HG02588 (cell line): ENCODE data around the gene AFF2.

Experiments
- ATAC-seq: cut with Tn5 transposase; IDR thresholded peaks from one replicate; pipeline ENCODE4 v1.9.1; 2021; ENCODE audit warnings: mild to moderate bottlenecking, moderate library complexity; ENCODE audit not compliant: unreplicated experiment

AFF2 gene

DNA sequence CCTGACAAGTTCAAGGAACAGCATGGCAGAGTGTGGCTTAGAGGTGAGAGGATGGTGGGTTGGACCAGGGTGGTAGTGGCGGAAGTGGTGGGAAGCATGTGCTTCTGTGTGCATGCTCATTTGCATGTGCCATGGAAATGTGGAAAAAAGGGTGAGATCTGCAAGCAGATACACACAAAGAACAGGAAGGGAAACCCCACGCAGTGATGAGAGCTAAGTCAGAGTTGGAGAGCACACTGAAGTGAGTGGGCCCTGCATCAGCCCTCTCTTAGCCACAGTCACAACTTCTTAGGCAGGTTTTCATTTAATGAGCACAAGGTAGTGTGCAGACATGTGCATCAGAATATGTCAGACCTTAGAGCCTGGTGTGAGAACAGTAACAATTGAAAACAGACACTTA is 483.8 kb downstream of the AFF2 start:
- ATAC-seq: no peak

DNA sequence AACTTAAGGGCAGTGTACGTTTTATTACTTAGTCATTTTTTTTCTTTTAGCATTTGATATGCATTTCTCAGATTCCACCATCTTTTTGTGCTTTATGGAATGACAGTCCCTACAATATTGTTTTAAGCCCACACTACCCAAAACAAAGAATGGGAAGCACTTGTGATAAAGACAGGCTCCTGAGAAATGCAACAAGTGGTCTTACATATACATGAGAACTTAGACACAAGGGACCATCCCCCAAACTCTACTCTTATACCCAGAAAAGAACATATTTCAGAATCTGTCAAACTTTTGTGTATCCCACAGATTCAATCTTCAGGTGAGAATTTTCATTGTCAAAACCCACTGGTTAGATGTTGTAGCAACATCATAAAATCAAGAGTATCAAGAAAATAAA is 491.1 kb downstream of the AFF2 start:
- ATAC-seq: no peak

- ATAC-seq: no peak
Observed at GRCh38 chrX:148995661-148996060, 495.2 kb downstream of the AFF2 start.

DNA sequence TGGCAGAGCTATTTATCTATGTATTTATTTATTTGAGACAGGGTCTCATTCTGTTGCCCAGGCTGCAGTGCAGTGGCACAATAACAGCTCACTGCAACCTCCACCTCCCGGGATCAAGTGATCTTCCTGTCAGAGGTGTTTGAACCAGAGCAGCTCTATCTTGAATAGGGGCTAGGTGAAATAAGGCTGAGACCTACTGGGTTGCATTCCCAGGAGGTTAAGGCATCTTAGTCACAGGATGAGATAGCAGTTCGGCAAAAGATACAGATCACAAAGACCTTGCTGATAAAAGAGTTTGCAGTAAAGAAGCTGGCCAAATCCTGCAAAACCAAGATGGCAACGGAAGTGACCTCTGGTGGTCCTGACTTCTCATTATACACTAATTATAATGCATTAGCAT is 501.9 kb downstream of the AFF2 start:
- no peak for ATAC-seq

GRCh38 chrX:149003863-149004660 is 503.6 kb downstream of the AFF2 start:
- ATAC-seq: peak; percentile 76

DNA sequence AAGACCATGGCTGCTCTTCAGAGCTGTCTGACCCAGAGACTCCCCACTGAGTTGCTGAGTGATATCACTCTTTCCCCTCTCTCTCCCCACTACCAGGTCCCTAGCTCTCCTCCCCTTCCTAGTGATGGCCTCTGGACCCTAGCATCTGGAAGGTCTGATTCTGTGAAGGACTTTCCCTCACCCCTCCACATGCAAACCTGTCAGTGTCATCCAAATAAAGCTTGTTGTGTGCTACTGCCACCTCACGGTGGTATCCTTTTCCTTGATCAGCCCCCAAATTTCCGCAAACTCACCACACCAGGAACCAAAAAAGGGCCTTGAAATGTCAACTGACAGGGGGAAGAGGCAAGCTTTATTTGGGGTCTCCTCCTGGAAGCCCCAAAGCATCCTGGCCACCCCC is 504.5 kb downstream of the AFF2 start:
- ATAC-seq: no peak

- no peak for ATAC-seq
Observed at GRCh38 chrX:149006235-149006634, 505.8 kb downstream of the AFF2 start.

DNA sequence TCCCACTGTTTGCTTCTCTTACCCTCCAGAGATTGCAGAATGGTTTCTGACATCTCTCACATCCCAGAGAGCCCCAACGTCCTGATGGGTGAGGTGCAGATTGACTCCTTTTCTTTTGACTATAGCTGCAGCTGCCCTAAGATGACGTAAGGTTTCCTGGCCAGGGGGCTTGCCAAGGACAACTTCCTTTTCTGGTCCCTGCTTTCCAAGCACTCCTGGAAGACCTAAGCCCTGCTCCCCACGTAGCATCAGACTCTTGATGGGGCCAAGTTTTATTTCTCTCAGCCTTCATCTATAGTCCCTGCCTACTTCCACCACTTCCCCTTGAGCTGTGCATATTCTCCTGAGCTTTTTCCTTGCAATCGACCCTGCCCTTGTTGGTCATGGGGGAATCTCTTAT is 507.0 kb downstream of the AFF2 start:
- ATAC-seq: no peak

GRCh38 chrX:149010013-149010852 is 509.8 kb downstream of the AFF2 start:
- no peak for ATAC-seq

- no peak for ATAC-seq
Observed at GRCh38 chrX:149010853-149011224, 510.4 kb downstream of the AFF2 start.

DNA sequence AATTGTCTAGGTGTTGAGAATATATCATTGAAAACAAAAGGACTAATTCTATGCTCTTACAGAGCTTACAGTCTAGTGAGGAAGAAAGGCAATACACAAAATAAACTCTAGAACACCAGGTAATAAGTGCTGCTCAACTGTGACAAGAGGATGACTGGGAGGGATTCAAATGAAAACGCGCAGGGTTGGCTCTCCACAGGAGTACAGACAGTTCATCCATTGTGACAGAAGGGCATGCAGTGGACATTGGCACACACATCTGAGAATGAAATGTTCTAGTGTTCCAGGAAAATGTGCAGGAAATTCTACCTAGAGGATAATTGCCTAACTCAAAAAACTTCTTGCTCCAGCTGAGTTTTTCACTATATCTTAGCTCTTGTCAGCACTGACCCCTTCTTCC is 512.7 kb downstream of the AFF2 start:
- no peak for ATAC-seq

DNA sequence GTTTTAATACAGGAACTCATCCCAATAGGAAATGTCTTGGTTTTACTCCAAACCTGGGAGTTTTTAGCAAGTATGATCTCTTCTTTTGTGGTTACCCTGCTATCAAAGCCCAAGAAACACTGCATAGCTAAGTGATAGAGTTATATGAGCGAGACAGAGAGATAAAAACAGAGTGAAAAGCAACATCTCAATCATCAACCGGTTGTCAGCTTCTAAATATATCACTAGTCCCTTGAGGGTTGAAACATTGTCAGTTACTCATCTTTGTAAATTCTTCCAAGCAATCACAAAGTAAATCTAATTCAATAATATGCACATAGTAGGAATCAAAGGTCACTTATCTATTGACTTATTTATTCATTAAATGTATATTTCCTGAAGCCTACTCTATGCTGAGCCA is 520.7 kb downstream of the AFF2 start:
- no peak for ATAC-seq

GRCh38 chrX:149022485-149022884 is 522.1 kb downstream of the AFF2 start:
- ATAC-seq: no peak

- no peak for ATAC-seq
Observed at GRCh38 chrX:149032449-149032848, 532.0 kb downstream of the AFF2 start.

- no peak for ATAC-seq
Observed at GRCh38 chrX:149036086-149036485, 535.7 kb downstream of the AFF2 start.

- no peak for ATAC-seq
Observed at GRCh38 chrX:149037281-149037870, 537.0 kb downstream of the AFF2 start.

DNA sequence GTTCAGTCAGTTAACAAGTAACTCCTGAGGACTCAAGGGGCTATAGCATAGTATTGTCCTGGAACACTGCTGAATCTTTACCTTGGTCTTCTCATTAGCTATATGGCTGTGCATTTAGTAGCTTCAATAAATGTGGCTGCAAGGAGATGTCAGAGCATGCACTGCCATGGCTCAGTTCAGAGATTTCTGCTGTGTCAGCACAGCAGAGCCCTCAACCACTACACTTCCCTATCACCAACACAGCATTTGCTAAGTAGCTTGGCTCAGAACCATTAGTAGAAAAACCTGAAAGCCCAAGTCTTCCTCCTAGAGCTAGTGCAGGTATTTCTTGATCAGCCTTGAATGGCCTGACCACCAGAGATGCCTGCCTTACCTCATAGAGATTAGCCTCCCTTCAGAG is 538.6 kb downstream of the AFF2 start:
- no peak for ATAC-seq

DNA sequence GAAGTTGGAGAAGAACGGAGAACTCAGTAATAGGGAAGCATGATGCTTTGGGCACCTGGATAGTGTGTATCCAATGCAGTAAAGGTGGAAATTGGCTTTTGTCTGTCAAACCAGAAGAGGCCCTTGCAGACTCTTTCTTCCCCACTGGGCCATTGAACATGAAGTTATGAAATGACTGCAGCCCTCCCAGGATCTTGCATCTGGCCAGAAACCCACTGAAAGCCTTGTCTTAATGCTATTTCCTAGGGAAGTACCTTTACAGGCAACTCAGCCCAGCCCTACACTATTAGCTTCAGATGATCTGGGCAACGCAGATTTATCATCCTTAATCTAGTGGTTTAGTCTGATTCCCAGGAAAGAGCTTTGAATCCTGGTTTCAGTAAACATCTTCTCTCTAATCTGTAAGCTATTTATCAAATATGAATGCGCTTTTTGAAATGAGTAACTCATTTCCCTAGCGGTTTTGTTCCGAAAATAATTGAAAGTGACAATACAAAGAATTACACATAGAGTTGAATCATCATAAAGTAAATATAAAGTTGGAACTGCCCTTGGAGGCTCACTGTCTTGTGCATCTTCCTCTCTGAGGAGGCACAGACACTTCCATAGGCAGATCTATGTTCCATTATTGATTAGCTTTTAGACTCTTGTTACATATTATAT is 540.6 kb downstream of the AFF2 start:
- no peak for ATAC-seq

GRCh38 chrX:149043401-149043800 is 543.0 kb downstream of the AFF2 start:
- no peak for ATAC-seq

DNA sequence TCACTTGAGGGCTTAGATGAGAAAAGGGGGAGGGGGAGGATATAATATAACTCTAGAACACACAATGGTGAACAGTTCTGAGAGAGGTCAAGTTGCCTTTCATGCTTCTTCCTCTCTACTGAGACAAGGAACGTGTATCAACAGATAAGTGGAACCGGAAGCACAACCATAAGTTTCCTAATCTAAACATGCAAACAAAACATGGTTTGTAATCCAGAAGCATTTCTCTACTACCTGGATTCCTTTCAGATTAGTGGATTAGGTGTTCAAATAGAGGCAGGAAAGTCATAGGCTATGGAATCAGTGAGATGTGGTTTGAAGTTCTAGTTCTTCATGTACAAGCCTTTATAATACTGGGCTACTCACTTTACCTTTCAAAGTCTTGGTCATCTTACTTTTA is 544.1 kb downstream of the AFF2 start:
- no peak for ATAC-seq

DNA sequence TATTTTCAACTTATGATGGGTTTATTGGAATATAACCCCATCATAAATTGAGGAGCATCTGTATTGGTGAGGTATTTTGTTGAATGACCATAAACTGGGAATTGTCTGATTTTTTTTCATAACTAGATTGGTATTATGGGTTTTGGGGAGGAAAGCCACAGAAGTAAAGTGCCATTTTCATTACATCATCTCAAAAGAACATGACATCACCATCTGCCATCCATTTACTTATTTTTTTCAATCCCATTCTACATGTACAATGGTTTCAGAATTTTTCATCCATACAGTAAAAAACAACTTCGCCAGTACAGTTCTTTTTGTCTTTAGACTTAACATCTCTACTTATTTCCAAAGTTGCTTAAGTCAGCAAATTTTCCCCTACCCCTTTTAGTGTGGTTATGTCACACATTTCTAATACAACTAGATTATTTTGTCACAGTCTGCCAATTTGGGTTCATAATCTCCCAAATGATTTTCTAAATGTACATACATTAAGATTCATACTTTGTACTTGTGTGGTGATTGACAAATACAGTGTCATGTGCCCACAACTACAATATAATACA is 545.3 kb downstream of the AFF2 start:
- ATAC-seq: no peak
